ENCODE data around the gene ENTPD6. TPM values are rescaled to one million over a fixed set of nuclear protein-coding genes. Genes with fewer than 3 reads are reported as not detected.

ENTPD6 gene
- total RNA-seq, 2 donors from 2014 or later: 40.0 to 46.2 TPM

DNA sequence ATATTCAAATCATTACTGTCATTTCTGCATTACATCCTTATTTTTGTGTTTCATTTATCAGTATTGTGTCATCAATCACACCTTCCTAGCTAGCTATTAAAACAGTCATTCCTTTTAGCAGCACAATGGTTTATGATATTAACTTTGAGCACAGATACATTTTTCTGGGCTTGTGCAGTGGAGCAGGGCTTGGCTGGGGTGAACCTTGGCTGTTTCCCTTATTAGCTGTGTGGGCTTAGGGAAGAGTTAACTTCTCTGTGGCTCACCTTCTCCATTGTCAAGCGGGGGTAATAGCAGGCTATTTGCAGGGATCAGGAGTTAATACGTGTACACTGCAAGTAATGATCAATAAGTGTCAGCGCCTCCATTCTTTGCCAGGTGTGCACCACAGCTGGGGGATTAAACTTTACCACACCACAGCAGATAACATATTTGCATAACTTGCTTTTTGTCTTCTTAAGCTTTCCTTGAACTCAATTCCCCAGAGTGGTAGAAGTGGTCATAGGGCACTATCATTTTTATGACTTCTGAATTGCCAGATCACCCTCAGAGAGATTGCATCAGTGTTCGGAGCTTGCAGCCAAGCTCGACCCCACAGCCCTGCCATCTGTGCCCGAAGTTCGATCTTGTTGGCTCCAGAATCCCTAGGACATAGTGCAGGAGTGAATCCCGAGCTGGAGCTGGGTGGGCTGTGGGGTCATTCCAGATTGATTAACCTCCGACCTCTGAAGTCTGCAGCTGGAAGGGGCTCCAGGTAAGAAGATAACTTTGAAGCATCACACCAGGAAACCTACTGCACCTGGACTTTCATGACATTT lies 50.9 kb downstream of the ENTPD6 start:
- ATAC-seq (replicated peaks): no peak
- peaks cover 16% of the 10 kb centered on the region for H3K4me1 Mint-ChIP-seq
- no peaks in the 10 kb centered on the region for H3K9me3 Mint-ChIP-seq
- H3K27me3 Mint-ChIP-seq: no peaks in the 10 kb centered on the region
- no peaks in the 10 kb centered on the region for H3K36me3 Mint-ChIP-seq (ENCODE audit: low read depth)
- no peak overlapping the region for H3K27ac Mint-ChIP-seq
- H3K4me3 Mint-ChIP-seq: peak overlapping the region; percentile 89

DNA sequence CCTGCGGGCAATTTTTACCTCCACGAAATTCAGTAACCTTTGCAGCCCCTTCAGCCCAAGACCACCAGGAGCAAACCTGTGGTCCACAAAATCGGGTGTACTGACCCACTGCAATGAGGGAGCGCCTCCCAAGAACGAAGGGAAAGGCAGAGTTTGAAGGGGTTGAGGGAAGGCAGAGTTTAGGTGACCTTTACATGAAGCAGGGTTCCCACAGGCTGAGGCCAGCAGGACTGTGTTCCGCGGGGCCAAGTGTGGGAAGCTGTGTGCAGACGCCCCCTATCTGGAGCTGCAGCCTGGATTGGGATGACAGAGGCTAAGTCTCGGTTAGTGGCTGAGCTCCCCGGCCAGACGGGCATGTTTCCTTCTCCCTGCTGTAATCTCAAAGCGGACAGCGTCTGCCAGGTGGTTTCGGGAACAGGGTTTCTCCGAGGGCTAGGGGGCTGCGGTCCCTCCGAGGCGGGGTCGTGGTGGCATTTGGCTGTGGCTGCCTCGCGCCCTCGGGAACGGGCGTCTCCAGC lies 51.5 kb downstream of the ENTPD6 start:
- H3K4me3 Mint-ChIP-seq: peak overlapping the region; percentile 89
- peak; percentile 3 for ATAC-seq (replicated peaks)

DNA sequence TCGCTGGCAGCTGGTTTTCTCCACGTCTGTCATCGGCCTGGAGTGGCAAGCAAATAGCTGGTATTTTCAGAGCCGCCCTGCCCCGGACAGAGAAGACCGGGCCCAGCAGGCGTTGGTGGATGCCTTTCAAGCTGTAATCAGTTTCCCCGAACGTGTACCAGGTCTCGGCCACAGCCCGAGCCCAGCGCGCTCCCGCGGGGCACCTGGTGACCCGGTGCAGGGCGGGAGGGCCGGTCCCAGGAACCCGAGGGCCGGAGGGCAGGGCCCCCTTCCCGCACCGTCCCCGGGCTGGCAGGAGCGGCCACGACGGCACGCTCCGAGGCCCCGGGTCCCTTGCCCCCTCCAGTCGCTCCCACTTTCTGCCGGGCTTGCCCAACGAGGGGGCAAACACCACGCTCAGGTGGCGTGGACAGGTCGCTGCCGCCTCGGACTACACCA lies 52.0 kb downstream of the ENTPD6 start:
- no peaks in the 10 kb centered on the region for H3K9me3 Mint-ChIP-seq
- peak overlapping the region; percentile 59 for H3K27ac Mint-ChIP-seq
- peaks cover 17% of the 10 kb centered on the region for H3K4me1 Mint-ChIP-seq
- H3K4me3 Mint-ChIP-seq: peak overlapping the region; percentile 89
- no peaks in the 10 kb centered on the region for H3K27me3 Mint-ChIP-seq
- no peaks in the 10 kb centered on the region for H3K36me3 Mint-ChIP-seq (ENCODE audit: low read depth)
- peak; percentile 67 for ATAC-seq (replicated peaks)

More for the DNA sequence above, 51.5 kb downstream of the ENTPD6 start:
- H3K9me3 Mint-ChIP-seq: no peaks in the 10 kb centered on the region
- H3K27me3 Mint-ChIP-seq: no peaks in the 10 kb centered on the region
- peaks cover 17% of the 10 kb centered on the region for H3K4me1 Mint-ChIP-seq
- H3K27ac Mint-ChIP-seq: peak overlapping the region; percentile 25
- H3K36me3 Mint-ChIP-seq (ENCODE audit: low read depth): no peaks in the 10 kb centered on the region

DNA sequence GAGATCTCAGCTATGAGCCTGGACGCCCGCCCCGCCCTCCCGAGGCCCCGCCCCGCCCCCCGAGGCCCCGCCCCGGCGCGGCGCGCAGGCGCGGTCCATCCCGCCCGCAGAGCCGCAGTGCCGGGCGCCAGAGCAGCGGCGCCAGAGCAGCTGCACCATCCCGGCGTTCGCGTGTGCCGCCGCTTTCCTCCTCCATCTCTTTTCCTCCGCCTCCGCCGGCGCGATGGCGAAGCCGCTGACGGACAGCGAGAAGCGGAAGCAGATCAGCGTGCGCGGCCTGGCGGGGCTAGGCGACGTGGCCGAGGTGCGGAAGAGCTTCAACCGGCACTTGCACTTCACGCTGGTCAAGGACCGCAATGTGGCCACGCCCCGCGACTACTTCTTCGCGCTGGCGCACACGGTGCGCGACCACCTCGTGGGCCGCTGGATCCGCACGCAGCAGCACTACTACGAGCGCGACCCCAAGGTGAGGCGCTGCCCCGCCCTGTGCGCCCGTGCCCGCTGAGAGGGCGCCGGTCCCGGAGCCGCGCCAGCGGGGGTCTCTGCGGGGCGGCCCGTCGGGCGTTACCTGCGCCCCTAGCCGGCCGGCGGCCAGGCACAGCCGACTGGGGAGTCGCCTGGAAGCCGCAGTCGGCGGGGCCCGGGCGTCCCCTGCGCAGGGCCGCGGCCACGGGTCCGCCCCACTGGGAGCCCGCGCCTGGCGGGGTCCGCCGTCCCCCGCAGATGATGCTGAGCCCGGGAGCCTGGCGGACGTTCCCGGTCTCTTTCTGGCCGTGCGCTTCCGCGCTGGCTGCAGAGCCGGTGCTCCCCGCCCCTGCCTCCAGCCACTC lies 52.7 kb downstream of the ENTPD6 start, which contains the start of gene PYGB:
Gene PYGB (plus strand): TSS at position 130 of the 830 bp plus-strand sequence. CDS start 94 bp downstream, at position 224.
- peaks cover 17% of the 10 kb centered on the region for H3K4me1 Mint-ChIP-seq
- H3K9me3 Mint-ChIP-seq: no peaks in the 10 kb centered on the region
- ATAC-seq (replicated peaks): peak; percentile 80
- H3K27ac Mint-ChIP-seq: peak within 1 kb of the TSS; percentile 66
- no peaks in the 10 kb centered on the region for H3K36me3 Mint-ChIP-seq (ENCODE audit: low read depth)
- no peaks in the 10 kb centered on the region for H3K27me3 Mint-ChIP-seq
- peak within 1 kb of the TSS; percentile 89 for H3K4me3 Mint-ChIP-seq

DNA sequence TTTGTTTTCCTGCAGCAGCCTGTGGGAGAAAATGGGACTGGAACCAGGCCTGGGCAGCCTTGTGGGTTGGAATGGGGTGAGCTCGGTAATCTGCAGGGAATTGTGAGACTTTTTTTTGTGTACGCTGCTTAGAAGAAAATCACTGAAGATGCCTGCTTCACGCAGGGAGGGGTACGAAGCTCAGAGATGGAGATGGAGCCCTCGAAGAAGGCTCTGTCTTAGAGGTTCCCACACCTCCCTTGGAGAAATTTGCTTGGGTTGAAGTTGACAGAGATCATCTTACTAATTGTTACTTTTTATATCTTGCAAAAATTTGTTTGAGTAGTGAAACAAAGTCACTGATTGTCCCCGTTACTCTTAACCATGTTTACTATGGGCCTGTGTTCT lies 53.3 kb downstream of the ENTPD6 start:
- H3K27ac Mint-ChIP-seq: peak overlapping the region; percentile 66
- H3K27me3 Mint-ChIP-seq: no peaks in the 10 kb centered on the region
- H3K4me1 Mint-ChIP-seq: peaks cover 17% of the 10 kb centered on the region
- peak overlapping the region; percentile 89 for H3K4me3 Mint-ChIP-seq
- H3K9me3 Mint-ChIP-seq: no peaks in the 10 kb centered on the region
- ATAC-seq (replicated peaks): no peak
- no peaks in the 10 kb centered on the region for H3K36me3 Mint-ChIP-seq (ENCODE audit: low read depth)

DNA sequence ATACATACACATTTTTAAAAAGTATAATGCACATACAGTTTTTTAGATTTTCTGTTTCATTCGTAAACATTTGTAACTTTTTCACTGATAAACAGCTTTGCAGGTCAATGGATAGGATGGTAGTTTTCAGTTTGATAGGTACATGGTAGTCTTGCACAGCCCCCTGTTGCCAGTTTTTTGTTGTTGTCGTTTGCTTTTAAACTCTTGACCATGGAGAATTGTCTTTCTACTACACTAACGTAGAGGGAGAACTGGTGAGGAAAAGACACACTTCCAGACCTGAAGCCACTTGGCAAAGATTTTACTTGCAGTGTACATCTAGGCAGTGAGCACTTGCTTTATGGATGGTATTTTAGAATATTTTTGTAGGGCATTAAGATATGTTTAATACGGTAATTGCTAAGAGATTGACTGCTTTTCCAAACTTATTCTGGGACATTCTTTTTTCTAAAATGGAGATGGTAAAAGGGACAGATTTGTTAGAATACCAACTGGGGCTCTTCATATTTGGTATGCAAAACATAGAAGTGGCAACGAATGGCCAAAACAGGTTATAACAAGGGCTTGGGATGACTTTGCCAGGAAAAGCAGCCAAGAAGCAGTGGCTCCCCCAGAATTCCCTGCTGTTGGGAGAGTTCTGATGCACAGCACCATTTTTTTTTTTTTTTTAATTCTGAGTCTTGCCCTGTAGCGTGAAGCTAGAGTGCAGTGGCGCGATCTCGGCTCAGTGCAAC lies 53.9 kb downstream of the ENTPD6 start:
- H3K9me3 Mint-ChIP-seq: no peaks in the 10 kb centered on the region
- no peaks in the 10 kb centered on the region for H3K36me3 Mint-ChIP-seq (ENCODE audit: low read depth)
- peak overlapping the region; percentile 66 for H3K27ac Mint-ChIP-seq
- peaks cover 17% of the 10 kb centered on the region for H3K4me1 Mint-ChIP-seq
- no peak for ATAC-seq (replicated peaks)
- H3K4me3 Mint-ChIP-seq: peak overlapping the region; percentile 89
- H3K27me3 Mint-ChIP-seq: no peaks in the 10 kb centered on the region

- Mint-ChIP-seq H3K27ac (no peak overlapping the region), H3K4me1 (peaks cover 13% of the 10 kb centered on the region), H3K4me3 (no peak overlapping the region), H3K9me3 (no peaks in the 10 kb centered on the region), H3K36me3 (ENCODE audit: low read depth) (no peaks in the 10 kb centered on the region), H3K27me3 (no peaks in the 10 kb centered on the region)
- no peak for ATAC-seq (replicated peaks)
These were observed 55.0 kb downstream of the ENTPD6 start for GRCh38 chr20:25250508-25250907.

DNA sequence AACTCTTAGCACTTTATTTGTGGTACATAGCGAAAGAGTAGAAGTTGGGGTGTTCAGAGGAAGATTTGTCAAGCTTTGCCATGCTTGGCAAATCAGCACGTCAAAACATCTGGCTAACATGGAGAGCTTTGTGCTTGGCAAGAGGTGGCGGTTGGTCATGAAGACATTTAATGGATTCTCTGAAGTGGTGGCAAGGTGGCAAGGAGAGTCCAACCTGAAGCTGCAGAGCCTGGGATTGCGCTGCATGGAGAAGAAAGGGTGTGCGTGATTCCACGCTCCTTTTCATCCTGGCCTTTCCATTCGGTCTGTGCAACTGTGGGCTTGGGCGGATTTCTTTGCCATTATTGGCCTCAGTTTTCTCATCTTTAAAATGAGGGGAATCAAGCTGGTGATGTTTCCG lies 55.5 kb downstream of the ENTPD6 start:
- no peak for ATAC-seq (replicated peaks)
- H3K4me3 Mint-ChIP-seq: no peak overlapping the region
- H3K36me3 Mint-ChIP-seq (ENCODE audit: low read depth): no peaks in the 10 kb centered on the region
- no peaks in the 10 kb centered on the region for H3K27me3 Mint-ChIP-seq
- no peak overlapping the region for H3K27ac Mint-ChIP-seq
- no peaks in the 10 kb centered on the region for H3K9me3 Mint-ChIP-seq
- H3K4me1 Mint-ChIP-seq: peaks cover 12% of the 10 kb centered on the region

GRCh38 chr20:25251558-25251957 lies 56.0 kb downstream of the ENTPD6 start:
- H3K4me1 Mint-ChIP-seq: peaks cover 12% of the 10 kb centered on the region
- ATAC-seq (replicated peaks): no peak
- no peaks in the 10 kb centered on the region for H3K36me3 Mint-ChIP-seq (ENCODE audit: low read depth)
- H3K4me3 Mint-ChIP-seq: no peak overlapping the region
- no peaks in the 10 kb centered on the region for H3K9me3 Mint-ChIP-seq
- H3K27me3 Mint-ChIP-seq: no peaks in the 10 kb centered on the region
- H3K27ac Mint-ChIP-seq: no peak overlapping the region

GRCh38 chr20:25252230-25252651 lies 56.7 kb downstream of the ENTPD6 start:
- H3K4me3 Mint-ChIP-seq: no peak overlapping the region
- H3K9me3 Mint-ChIP-seq: no peaks in the 10 kb centered on the region
- no peak overlapping the region for H3K27ac Mint-ChIP-seq
- no peaks in the 10 kb centered on the region for H3K36me3 Mint-ChIP-seq (ENCODE audit: low read depth)
- no peaks in the 10 kb centered on the region for H3K27me3 Mint-ChIP-seq
- H3K4me1 Mint-ChIP-seq: peaks cover 12% of the 10 kb centered on the region
- no peak for ATAC-seq (replicated peaks)

DNA sequence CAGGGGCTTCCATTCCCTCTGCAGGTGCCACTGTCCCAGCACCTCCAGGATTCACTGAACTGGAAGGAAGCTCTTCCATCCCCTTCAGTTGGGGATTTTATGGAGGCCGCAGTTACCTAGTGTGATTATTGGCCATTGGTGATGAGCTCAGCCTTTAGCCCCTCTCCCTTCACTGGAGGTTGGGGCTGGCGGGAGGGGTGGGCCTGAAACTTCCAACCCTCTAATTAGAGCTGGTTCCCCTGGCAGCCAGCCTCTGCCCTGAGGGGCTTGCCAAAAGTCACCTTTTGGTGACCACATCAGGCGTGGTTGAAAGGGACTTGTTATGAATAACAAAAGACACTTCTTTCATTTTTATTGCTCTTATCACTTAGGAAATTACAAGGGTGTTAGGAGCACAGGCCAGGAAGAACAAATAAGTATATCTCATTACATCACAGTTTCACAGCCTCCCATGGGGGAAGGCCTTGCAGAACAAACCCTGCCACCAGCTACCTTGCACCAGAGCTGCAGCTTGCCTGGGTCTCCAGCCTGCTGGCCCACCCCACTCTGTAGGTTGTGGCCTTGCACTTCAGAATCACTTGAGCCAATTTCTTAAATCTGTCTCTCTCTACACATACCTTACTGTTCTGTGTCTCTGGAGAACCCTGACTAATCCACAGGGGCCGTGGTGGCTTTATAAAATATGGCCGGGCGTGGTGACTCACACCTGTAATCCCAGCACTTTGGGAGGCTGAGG lies 57.3 kb downstream of the ENTPD6 start:
- H3K36me3 Mint-ChIP-seq (ENCODE audit: low read depth): no peaks in the 10 kb centered on the region
- ATAC-seq (replicated peaks): no peak
- H3K4me1 Mint-ChIP-seq: peaks cover 12% of the 10 kb centered on the region
- H3K4me3 Mint-ChIP-seq: no peak overlapping the region
- no peaks in the 10 kb centered on the region for H3K9me3 Mint-ChIP-seq
- H3K27me3 Mint-ChIP-seq: no peaks in the 10 kb centered on the region
- no peak overlapping the region for H3K27ac Mint-ChIP-seq

GRCh38 chr20:25253606-25254275 lies 58.2 kb downstream of the ENTPD6 start:
- Mint-ChIP-seq H3K9me3 (no peaks in the 10 kb centered on the region), H3K27me3 (no peaks in the 10 kb centered on the region), H3K27ac (no peak overlapping the region), H3K4me1 (peaks cover 12% of the 10 kb centered on the region), H3K36me3 (ENCODE audit: low read depth) (peaks cover 3% of the 10 kb centered on the region), H3K4me3 (no peak overlapping the region)
- no peak for ATAC-seq (replicated peaks)

GRCh38 chr20:25254571-25254970 lies 59.1 kb downstream of the ENTPD6 start:
- no peak overlapping the region for H3K27ac Mint-ChIP-seq
- no peaks in the 10 kb centered on the region for H3K9me3 Mint-ChIP-seq
- peaks cover 7% of the 10 kb centered on the region for H3K4me1 Mint-ChIP-seq
- H3K36me3 Mint-ChIP-seq (ENCODE audit: low read depth): peaks cover 11% of the 10 kb centered on the region
- H3K4me3 Mint-ChIP-seq: no peak overlapping the region
- ATAC-seq (replicated peaks): no peak
- H3K27me3 Mint-ChIP-seq: no peaks in the 10 kb centered on the region

All from activated T-helper 17 cell treated with anti-CD3 and anti-CD28 coated beads, Interleukin-2, amount 50 U/mL, for 72 hours (primary cell).